Measurements from ENCODE around the gene GNPTG. TPM values are rescaled to one million over a fixed set of nuclear protein-coding genes. Genes with fewer than 3 reads are reported as not detected.
A peak's percentile ranks its signal among the peaks of the same experiment; 100 is the strongest.

Gene GNPTG
- total RNA-seq, 1 experiment from 2014 or later = 37.3 TPM

GRCh38 chr16:1380195-1380594 lies 28.5 kb downstream of the GNPTG start:
- no TSS peak for BruUV-seq (replicated peaks)
- H3K27ac Mint-ChIP-seq (ENCODE audit: unreplicated experiment) = peak overlapping the region; percentile 73
- no peaks in the 10 kb centered on the region for H3K27me3 Mint-ChIP-seq (ENCODE audit: insufficient read depth, unreplicated experiment)
- H3K9me3 ChIP-seq = no peaks in the 10 kb centered on the region
- H3K36me3 ChIP-seq (ENCODE audit: control insufficient read depth, insufficient read depth, low read length) = no peaks in the 10 kb centered on the region; the same call in 1 of the 2 replicates
- no peak for TF ChIP-seq CTCF (IDR thresholded peaks at IDR 0.05; ENCODE audit: insufficient read depth in 1 of 2, low read depth in 1 of 2, low read length in 1 of 2, severe bottlenecking in 1 of 2, unreplicated experiment in 1 of 2)
- H3K27me3 ChIP-seq (replicated peaks; ENCODE audit: control insufficient read depth, insufficient read depth, low read length) = no peaks in the 10 kb centered on the region
- peaks cover 36% of the 10 kb centered on the region for H3K36me3 Mint-ChIP-seq (ENCODE audit: insufficient read depth, unreplicated experiment)
- H3K4me1 Mint-ChIP-seq (ENCODE audit: low read depth, unreplicated experiment) = no peaks in the 10 kb centered on the region
- POLR2A ChIA-PET = interaction anchor here (0.6 kb wide), 4 partner anchors 40 to 592 kb away, joined by 3 read pairs; partner anchors contain the start of genes CHTF18 and UQCC4
- H3K4me3 ChIP-seq (ENCODE audit: low read depth, low read length) = peak overlapping the region; percentile 69
- peaks cover 12% of the 10 kb centered on the region; the same call in 1 of the 2 replicates for H3K4me1 ChIP-seq
- no peak for DNase-seq
- CTCF ChIA-PET = interaction anchor here (0.6 to 1.9 kb wide), 4 partner anchors 16 to 149 kb away, joined by 3 to 14 read pairs (median 4); partner anchors contain the start of gene PERCC1
- peak overlapping the region; percentile 88 for H3K4me3 Mint-ChIP-seq (ENCODE audit: unreplicated experiment)
- H3K9me3 Mint-ChIP-seq (ENCODE audit: unreplicated experiment) = no peaks in the 10 kb centered on the region
- intact Hi-C loops (cut with micrococcal nuclease; ENCODE audit: unreplicated experiment) = no loop called here

- intact Hi-C loops (cut with micrococcal nuclease; ENCODE audit: unreplicated experiment) = no loop called here
- no peak overlapping the region for H3K4me3 ChIP-seq (ENCODE audit: low read depth, low read length)
- CTCF ChIA-PET = no interaction called here
- Mint-ChIP-seq H3K4me3 (ENCODE audit: unreplicated experiment) (no peak overlapping the region), H3K36me3 (ENCODE audit: insufficient read depth, unreplicated experiment) (peaks cover 22% of the 10 kb centered on the region), H3K4me1 (ENCODE audit: low read depth, unreplicated experiment) (no peaks in the 10 kb centered on the region), H3K27ac (ENCODE audit: unreplicated experiment) (no peak overlapping the region), H3K27me3 (ENCODE audit: insufficient read depth, unreplicated experiment) (no peaks in the 10 kb centered on the region), H3K9me3 (ENCODE audit: unreplicated experiment) (no peaks in the 10 kb centered on the region)
- DNase-seq = no peak
- POLR2A ChIA-PET = no interaction called here
- TF ChIP-seq CTCF (IDR thresholded peaks at IDR 0.05; ENCODE audit: insufficient read depth in 1 of 2, low read depth in 1 of 2, low read length in 1 of 2, severe bottlenecking in 1 of 2, unreplicated experiment in 1 of 2) = no peak
- peaks cover 12% of the 10 kb centered on the region; the same call in 1 of the 2 replicates for H3K4me1 ChIP-seq
- H3K36me3 ChIP-seq (ENCODE audit: control insufficient read depth, insufficient read depth, low read length) = no peaks in the 10 kb centered on the region; the same call in 1 of the 2 replicates
- no peaks in the 10 kb centered on the region for H3K27me3 ChIP-seq (replicated peaks; ENCODE audit: control insufficient read depth, insufficient read depth, low read length)
- H3K9me3 ChIP-seq = no peaks in the 10 kb centered on the region
- no TSS peak for BruUV-seq (replicated peaks)
These were observed 30.1 kb downstream of the GNPTG start for GRCh38 chr16:1381612-1382406.

- no TSS peak for BruUV-seq (replicated peaks)
- POLR2A ChIA-PET = no interaction called here
- Mint-ChIP-seq H3K4me3 (ENCODE audit: unreplicated experiment) (no peak overlapping the region), H3K4me1 (ENCODE audit: low read depth, unreplicated experiment) (no peaks in the 10 kb centered on the region), H3K9me3 (ENCODE audit: unreplicated experiment) (no peaks in the 10 kb centered on the region), H3K27me3 (ENCODE audit: insufficient read depth, unreplicated experiment) (no peaks in the 10 kb centered on the region), H3K27ac (ENCODE audit: unreplicated experiment) (no peak overlapping the region), H3K36me3 (ENCODE audit: insufficient read depth, unreplicated experiment) (peaks cover 20% of the 10 kb centered on the region)
- intact Hi-C loops (cut with micrococcal nuclease; ENCODE audit: unreplicated experiment) = no loop called here
- Histone ChIP-seq H3K27me3 (replicated peaks; ENCODE audit: control insufficient read depth, insufficient read depth, low read length) (no peaks in the 10 kb centered on the region), H3K4me1 (peaks cover 6% of the 10 kb centered on the region; the same call in 1 of the 2 replicates), H3K36me3 (ENCODE audit: control insufficient read depth, insufficient read depth, low read length) (no peaks in the 10 kb centered on the region; the same call in 1 of the 2 replicates), H3K4me3 (ENCODE audit: low read depth, low read length) (no peak overlapping the region), H3K9me3 (no peaks in the 10 kb centered on the region)
- no peak for TF ChIP-seq CTCF (IDR thresholded peaks at IDR 0.05; ENCODE audit: insufficient read depth in 1 of 2, low read depth in 1 of 2, low read length in 1 of 2, severe bottlenecking in 1 of 2, unreplicated experiment in 1 of 2)
- CTCF ChIA-PET = no interaction called here
- no peak for DNase-seq
These were observed 31.8 kb downstream of the GNPTG start for GRCh38 chr16:1383556-1383955.
